HL-60 (cell line): Measurements from ENCODE around the gene GRK5.

Experiments
- GABPA ChIP-seq: IDR thresholded peaks from 2 replicates; pipeline ENCODE4 v1.6.1; 2012; ENCODE audit warnings: low read depth
- POLR2AphosphoS5 ChIP-seq: IDR thresholded peaks from 2 replicates; pipeline ENCODE4 v1.6.1; 2012; ENCODE audit warnings: low read depth
- TF ChIP-seq, protein P1 (sequence below): IDR thresholded peaks from one replicate; pipeline ENCODE4 v1.5.1; 2011; ENCODE audit warnings: low read length, control low read depth, inconsistent platforms; ENCODE audit not compliant: insufficient read depth
- TF ChIP-seq, protein P2 (sequence below): IDR thresholded peaks from 2 replicates; pipeline ENCODE4 v1.6.1; 2012; ENCODE audit warnings: low read depth; ENCODE audit not compliant: insufficient replicate concordance

DNA sequence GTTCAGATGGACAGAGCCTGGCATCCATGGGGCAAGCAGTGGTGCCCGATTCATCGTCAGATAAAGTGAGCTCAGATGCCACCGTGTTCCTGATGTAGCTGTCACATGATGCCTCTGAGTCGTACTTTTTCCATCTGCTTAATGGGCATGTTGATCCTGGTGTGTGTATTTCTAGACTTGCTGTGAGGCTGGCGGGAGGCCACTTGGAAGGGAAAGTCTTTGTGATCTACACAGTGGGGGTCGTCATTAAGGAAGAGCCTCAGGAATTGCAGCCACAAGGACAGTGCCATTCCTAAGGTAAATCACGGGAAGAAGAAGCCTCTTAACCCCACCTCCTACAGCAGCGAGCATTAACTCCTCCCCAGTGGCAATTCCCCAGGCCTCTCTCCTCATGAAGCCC, 272.2 kb downstream of the GRK5 start:
- TF ChIP-seq, protein P1, sequence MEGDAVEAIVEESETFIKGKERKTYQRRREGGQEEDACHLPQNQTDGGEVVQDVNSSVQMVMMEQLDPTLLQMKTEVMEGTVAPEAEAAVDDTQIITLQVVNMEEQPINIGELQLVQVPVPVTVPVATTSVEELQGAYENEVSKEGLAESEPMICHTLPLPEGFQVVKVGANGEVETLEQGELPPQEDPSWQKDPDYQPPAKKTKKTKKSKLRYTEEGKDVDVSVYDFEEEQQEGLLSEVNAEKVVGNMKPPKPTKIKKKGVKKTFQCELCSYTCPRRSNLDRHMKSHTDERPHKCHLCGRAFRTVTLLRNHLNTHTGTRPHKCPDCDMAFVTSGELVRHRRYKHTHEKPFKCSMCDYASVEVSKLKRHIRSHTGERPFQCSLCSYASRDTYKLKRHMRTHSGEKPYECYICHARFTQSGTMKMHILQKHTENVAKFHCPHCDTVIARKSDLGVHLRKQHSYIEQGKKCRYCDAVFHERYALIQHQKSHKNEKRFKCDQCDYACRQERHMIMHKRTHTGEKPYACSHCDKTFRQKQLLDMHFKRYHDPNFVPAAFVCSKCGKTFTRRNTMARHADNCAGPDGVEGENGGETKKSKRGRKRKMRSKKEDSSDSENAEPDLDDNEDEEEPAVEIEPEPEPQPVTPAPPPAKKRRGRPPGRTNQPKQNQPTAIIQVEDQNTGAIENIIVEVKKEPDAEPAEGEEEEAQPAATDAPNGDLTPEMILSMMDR = no peak
- TF ChIP-seq POLR2AphosphoS5 (no peak), GABPA (no peak)
- TF ChIP-seq, protein P2, sequence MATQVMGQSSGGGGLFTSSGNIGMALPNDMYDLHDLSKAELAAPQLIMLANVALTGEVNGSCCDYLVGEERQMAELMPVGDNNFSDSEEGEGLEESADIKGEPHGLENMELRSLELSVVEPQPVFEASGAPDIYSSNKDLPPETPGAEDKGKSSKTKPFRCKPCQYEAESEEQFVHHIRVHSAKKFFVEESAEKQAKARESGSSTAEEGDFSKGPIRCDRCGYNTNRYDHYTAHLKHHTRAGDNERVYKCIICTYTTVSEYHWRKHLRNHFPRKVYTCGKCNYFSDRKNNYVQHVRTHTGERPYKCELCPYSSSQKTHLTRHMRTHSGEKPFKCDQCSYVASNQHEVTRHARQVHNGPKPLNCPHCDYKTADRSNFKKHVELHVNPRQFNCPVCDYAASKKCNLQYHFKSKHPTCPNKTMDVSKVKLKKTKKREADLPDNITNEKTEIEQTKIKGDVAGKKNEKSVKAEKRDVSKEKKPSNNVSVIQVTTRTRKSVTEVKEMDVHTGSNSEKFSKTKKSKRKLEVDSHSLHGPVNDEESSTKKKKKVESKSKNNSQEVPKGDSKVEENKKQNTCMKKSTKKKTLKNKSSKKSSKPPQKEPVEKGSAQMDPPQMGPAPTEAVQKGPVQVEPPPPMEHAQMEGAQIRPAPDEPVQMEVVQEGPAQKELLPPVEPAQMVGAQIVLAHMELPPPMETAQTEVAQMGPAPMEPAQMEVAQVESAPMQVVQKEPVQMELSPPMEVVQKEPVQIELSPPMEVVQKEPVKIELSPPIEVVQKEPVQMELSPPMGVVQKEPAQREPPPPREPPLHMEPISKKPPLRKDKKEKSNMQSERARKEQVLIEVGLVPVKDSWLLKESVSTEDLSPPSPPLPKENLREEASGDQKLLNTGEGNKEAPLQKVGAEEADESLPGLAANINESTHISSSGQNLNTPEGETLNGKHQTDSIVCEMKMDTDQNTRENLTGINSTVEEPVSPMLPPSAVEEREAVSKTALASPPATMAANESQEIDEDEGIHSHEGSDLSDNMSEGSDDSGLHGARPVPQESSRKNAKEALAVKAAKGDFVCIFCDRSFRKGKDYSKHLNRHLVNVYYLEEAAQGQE = no peak
